HL-60/S4 treated with retinoic acid at 250 ng/mL for 4 days and 3 days (cell line): ENCODE results near the gene UVRAG.
"Not testable (repeated sequence)": the region's sequence is repeated elsewhere in the genome, so short reads cannot be mapped to it uniquely, and the experiment has no call there.

Experiments used
- in situ Hi-C: fragments of 300-500 bp; cut with MboI; formaldehyde crosslinking; loops from 2 replicates; pipeline ENCODE4 v1.7.0; 2022; ENCODE audit warnings: low sequenced_read_pairs

The UVRAG gene

DNA sequence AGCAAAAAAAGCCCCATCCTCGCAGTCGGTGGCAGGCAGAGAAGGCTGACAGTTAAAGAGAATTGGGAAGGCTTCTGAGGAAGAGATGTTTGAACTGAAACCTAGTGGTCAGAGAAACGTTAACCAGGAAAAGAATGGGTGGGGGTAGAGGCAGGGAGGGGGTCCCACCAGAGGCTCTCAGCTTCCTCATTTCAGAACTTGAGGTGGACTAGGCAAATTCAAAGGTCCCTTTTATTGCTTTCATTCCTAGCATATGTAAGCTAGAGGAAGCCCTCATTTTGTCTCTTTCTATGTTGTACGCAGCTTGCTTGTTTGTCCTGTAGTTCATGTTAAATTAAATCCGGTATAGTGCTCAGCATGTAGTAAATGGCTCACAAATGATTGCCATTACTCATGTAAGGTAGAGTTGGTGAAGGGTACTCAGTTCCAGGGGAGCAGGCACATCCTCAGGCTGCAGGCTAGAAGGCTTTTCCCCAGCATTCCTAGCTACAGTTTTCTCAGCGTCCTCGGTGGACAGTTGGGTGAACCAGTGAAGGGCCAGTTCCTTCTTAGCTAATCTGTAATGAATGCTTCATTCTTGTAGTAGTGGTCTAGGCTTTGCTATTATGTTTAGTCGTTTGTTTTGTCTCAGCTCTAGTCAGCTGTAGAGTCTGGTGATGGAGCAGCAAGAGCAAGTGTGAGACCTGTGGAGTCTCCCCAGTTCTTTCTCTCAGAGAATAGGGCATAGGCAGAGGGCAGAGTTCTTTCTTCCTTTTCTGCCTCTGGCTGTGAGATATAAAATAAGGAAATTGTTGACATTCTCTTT is 58.6 kb downstream of the UVRAG start:
- in situ Hi-C loops: no loop called here

DNA sequence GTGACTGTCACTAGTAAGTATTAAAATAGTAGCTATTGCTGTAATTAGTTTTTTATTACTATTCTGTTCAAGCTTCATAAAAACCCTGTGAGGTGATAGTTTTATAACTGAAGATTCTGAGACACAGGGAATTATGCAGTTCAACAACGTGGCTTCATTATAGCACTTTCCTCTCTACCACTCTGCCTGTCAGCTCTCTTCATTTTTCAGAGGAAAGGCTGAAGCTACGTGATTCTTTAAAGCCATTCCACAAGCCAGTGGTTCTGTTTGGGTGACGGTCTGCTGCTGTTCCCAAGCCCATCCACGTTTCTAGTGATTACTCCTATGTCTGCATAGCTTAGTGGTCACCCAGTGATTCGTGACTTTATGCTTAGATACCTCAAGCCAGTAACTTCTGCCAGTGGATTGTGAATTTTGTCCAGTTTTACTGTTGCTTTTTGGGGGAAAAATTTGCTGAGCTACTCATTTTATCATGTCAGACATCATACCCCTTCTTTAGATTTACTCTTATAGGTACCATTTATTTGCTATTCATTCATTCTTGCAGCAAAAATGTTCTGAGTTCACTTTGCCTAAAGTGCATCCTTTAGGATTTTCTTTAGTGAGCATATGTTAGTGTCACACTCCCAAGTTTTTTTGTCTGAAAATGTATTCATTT is 59.8 kb downstream of the UVRAG start:
- in situ Hi-C loops: no loop called here

GRCh38 chr11:75877327-75877726 is 62.3 kb downstream of the UVRAG start:
- in situ Hi-C loops: not testable (repeated sequence)

GRCh38 chr11:75877931-75878330 is 62.9 kb downstream of the UVRAG start:
- in situ Hi-C loops: not testable (repeated sequence)

GRCh38 chr11:75878933-75879332 is 63.9 kb downstream of the UVRAG start:
- in situ Hi-C loops: no loop called here

DNA sequence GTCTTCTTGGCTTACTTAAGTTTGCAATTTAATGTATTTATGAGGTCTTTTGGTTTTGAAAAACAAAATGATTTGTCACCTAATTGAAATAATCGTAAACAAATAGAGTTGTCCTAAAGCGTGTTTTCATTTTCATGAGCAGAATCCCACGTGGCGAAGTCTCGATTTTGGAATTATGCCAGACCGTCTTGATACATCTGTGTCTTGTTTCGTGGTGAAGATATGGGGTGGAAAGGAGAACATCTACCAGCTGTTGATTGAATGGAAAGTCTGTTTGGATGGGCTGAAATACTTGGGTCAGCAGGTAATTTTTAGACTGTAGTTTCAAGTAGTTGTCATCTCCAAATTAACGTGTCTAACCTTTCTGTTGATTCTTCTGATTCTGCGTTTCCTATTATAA is 64.7 kb downstream of the UVRAG start:
- in situ Hi-C loops: no loop called here

DNA sequence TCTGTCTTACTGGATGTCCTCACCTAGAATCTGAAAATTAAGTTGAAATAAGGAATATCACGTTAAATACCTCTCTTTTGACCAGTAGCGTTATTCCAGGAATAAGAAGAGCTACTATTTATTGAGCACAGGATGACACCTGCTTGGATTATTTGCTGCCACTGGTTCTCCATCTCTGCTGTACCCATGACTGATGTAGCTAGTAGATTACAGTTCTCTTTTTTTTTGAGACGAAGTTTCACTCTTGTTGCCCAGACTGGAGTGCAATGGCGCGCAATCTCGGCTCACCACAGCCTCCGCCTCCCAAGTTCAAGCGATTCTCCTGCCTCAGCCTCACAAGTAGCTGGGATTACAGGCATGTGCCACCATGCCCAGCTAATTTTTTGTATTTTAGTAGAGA is 65.3 kb downstream of the UVRAG start:
- in situ Hi-C loops: not testable (repeated sequence)

DNA sequence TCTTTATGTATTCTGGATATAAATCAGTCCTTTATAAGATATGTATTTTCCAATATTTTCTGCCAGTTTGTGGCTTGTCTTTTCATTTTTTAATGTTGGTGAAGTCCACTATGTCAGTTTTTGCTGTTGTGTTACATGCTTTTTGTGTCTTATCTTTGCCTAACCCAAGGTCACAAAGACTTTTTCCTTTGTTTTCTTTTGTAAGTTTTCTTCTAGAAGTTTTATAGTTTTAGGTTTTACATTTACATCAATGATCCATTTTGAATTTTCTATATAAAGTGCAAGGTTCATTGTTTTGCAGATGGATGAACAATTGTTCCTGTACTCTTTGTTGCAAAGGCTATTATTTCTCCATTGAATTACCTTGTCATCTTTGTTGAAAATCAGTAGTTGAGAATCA is 69.3 kb downstream of the UVRAG start:
- in situ Hi-C loops: no loop called here

GRCh38 chr11:75888416-75888815 is 73.4 kb downstream of the UVRAG start:
- in situ Hi-C loops: no loop called here

DNA sequence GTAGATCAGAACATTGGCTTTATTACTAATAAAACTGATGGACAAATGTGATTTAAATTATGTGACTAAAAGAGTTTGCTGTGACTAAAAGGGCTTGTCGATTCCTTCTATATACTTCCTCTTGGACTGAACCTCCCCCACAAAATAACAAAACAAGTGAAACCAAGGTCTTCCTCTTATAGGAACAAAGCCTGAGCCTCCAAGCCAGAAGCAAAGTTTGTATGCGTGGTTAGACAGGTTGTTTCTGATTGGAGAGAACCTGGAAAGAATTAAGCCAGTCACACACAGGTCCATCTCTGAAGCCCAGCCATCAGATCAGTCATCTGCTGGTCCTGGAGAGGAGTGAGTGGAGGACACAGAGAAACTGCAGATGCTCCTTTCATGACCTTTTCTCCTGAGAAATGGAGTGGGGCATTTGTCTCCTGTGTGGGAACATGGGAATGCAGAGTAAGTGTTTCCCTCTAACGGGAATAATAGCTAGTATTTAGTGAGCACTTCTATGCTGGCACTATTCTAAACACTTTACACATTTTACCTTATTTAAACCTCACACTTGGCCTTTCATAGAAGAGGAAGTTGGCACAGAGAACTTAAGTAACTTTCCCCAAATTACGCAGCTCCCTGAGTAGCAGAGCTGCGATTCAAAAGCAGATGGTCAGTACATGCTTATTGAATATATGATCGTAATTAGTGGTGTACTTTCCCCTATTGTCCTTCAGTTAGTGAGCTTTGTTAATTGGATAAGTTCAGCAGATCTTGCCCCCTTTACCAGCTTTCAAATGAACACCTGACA is 77.1 kb downstream of the UVRAG start:
- in situ Hi-C loops: no loop called here

DNA sequence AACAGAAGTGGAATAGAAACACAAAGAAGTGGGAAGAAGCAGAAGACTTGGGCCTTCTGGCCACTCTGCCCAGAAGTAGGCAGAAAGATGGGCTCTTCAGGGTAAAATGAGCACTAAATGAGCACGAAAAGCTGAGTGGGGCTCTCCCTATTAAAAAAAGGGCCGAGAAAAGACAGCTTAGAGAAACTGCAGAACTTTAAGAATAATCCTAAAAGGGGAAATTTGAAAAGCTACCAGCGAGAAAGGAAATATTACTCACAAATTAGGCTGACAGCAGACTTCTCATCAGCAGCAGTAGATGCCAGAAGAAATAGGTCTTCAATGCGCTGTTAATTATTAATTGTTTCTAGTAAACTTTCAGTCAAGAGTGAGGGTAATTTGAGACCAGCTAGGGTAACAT is 78.2 kb downstream of the UVRAG start:
- in situ Hi-C loops: no loop called here

- in situ Hi-C loops: no loop called here
Measured at GRCh38 chr11:75894036-75894585, 79.1 kb downstream of the UVRAG start.

DNA sequence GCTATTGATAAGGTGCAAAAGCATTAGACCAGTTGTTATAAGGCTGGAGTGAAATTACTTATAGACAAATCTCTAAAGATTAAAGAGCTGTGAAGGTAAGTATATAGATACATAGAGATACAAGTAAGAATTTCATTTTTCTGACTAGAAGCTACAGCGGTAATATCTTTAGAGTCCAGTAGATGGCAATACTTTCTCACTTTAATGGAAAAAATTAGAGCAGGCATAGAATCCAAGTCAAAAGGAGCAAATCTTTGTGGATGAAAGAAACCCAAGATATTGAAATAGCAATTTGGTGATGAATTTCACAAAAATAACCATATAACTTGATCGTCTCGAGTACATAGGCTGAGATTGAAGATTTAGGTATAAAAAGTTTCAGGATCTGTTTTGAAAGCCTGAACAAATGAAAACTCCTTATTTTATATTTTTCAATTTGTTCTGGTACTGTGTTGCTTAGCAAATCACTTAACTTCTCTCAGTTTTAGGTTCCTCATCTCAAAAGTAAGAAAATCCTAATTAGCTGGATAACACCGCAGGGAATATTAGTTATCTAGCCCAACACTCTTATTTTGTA is 81.9 kb downstream of the UVRAG start:
- in situ Hi-C loops: no loop called here

- in situ Hi-C loops: no loop called here
Measured at GRCh38 chr11:75898871-75899270, 83.9 kb downstream of the UVRAG start.

- in situ Hi-C loops: loop anchor here (10.0 kb wide), 1 partner anchor 245 kb away; no protein-coding TSS in a partner anchor
Measured at GRCh38 chr11:75899806-75900205, 84.8 kb downstream of the UVRAG start.

DNA sequence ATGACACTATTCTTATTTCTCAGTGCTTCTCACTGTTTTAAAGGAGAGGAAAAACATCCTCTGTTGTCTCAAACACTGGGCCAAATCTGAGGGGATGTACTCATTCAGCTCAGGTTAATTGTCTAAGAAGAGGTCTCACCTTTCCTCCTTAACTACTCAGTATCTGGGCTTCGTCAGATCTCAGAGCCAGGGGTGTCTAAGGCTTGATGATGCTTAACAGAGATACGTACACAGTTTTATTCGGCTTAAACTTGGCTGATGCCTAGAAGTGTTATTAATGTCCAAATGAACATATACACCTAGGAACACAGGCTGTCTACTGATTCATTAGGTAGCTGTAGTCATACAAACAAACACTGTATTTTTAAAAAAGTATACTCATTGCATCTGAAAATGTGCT is 85.8 kb downstream of the UVRAG start:
- in situ Hi-C loops: loop anchor here (10.0 kb wide), 1 partner anchor 244 kb away; no protein-coding TSS in a partner anchor

GRCh38 chr11:75902631-75903030 is 87.6 kb downstream of the UVRAG start:
- in situ Hi-C loops: loop anchor here (10.0 kb wide), 1 partner anchor 242 kb away; no protein-coding TSS in a partner anchor

GRCh38 chr11:75903276-75903675 is 88.3 kb downstream of the UVRAG start:
- in situ Hi-C loops: loop anchor here (10.0 kb wide), 1 partner anchor 242 kb away; no protein-coding TSS in a partner anchor

- in situ Hi-C loops: loop anchor here (10.0 kb wide), 1 partner anchor 239 kb away; no protein-coding TSS in a partner anchor
Measured at GRCh38 chr11:75905434-75905833, 90.4 kb downstream of the UVRAG start.

DNA sequence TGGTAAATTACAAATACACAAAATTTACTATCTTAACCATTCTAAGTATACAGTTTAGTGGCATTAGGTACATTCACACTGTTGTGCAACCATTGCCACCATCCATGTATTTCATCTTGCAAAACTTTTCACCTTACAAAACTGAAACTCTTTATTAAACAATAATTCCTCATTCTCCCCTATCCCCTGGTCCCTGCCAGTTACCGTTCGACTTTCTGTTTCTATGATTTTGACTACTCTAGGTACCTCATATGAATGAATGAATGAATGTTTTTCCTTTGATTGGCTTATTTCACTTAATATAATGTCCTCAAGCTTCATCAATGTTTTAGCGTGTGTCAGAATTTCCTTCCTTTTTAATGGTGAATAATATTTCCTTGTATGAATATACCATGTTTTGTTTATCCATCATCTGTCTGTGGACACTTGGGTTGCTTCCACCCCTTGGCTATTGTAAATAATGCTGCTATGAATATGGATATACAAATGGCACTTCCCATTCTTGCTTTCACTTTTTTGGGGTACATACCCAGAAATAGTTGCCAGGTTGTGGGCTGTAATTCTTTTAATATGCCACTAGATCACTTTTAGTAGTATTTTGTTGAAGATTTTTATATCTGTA is 93.0 kb downstream of the UVRAG start:
- in situ Hi-C loops: loop anchor here (10.0 kb wide), 1 partner anchor 237 kb away; no protein-coding TSS in a partner anchor
